ENCODE results near the gene TRPT1. TPM values are rescaled to one million over a fixed set of nuclear protein-coding genes. Genes with fewer than 3 reads are reported as not detected.

The TRPT1 gene
- total and polyA plus RNA-seq, 2 donors from 2014 or later, result 39.2 to 103 TPM

- no peak overlapping the region for H3K9ac ChIP-seq (ENCODE audit: low read length in 3 of 3)
- FAIRE-seq (no peak), DNase-seq (no peak)
- peaks cover 0 to 6% (median 1%) of the 10 kb centered on the region in 3 donors for H3K36me3 ChIP-seq (ENCODE audit: control insufficient read depth in 2 of 3, insufficient read depth in 3 of 3, low read length in 3 of 3)
- H3K4me3 ChIP-seq (ENCODE audit: low read length in 3 of 3), result no peak overlapping the region
- intact Hi-C loops (cut with DNase I), result no loop called here
- H3K4me1 ChIP-seq (ENCODE audit: control insufficient read depth in 2 of 3, insufficient read depth in 2 of 3, low read depth in 1 of 3, low read length in 3 of 3), result peaks cover 0 to 22% (median 5%) of the 10 kb centered on the region in 3 donors
- no peak for TF ChIP-seq CTCF (IDR thresholded peaks at IDR 0.05; ENCODE audit: borderline replicate concordance, extremely low read depth, insufficient read depth)
- no peaks in the 10 kb centered on the region for H3K27me3 ChIP-seq (ENCODE audit: control insufficient read depth, insufficient read depth, low read length)
- H3K27ac ChIP-seq (ENCODE audit: low read depth in 2 of 2, low read length in 2 of 2), result no peak overlapping the region
- H3K9me3 ChIP-seq (ENCODE audit: control insufficient read depth in 2 of 3, insufficient read depth in 1 of 3, low read length in 3 of 3), result no peaks in the 10 kb centered on the region
Measured at GRCh38 chr11:64253481-64253880, 27.5 kb upstream of the TRPT1 start.

GRCh38 chr11:64253043-64253442, 27.1 kb upstream of the TRPT1 start:
- no peaks in the 10 kb centered on the region for H3K9me3 ChIP-seq (ENCODE audit: control insufficient read depth in 2 of 3, insufficient read depth in 1 of 3, low read length in 3 of 3)
- no peak overlapping the region for H3K4me3 ChIP-seq (ENCODE audit: low read length in 3 of 3)
- DNase-seq, result no peak
- intact Hi-C loops (cut with DNase I), result no loop called here
- no peak for FAIRE-seq
- H3K9ac ChIP-seq (ENCODE audit: low read length in 3 of 3), result no peak overlapping the region
- H3K27ac ChIP-seq (ENCODE audit: low read depth in 2 of 2, low read length in 2 of 2), result no peak overlapping the region
- H3K27me3 ChIP-seq (ENCODE audit: control insufficient read depth, insufficient read depth, low read length), result no peaks in the 10 kb centered on the region
- peaks cover 0 to 22% (median 5%) of the 10 kb centered on the region in 3 donors for H3K4me1 ChIP-seq (ENCODE audit: control insufficient read depth in 2 of 3, insufficient read depth in 2 of 3, low read depth in 1 of 3, low read length in 3 of 3)
- H3K36me3 ChIP-seq (ENCODE audit: control insufficient read depth in 2 of 3, insufficient read depth in 3 of 3, low read length in 3 of 3), result peaks cover 0 to 6% (median 0%) of the 10 kb centered on the region in 3 donors
- TF ChIP-seq CTCF (IDR thresholded peaks at IDR 0.05; ENCODE audit: borderline replicate concordance, extremely low read depth, insufficient read depth), result no peak

GRCh38 chr11:64252003-64252872, 26.3 kb upstream of the TRPT1 start:
- DNase-seq, result peak in 1 of 5 donors; percentile 77

More at GRCh38 chr11:64252003-64252872, 26.3 kb upstream of the TRPT1 start:
- H3K27me3 ChIP-seq (ENCODE audit: control insufficient read depth, insufficient read depth, low read length), result no peaks in the 10 kb centered on the region
- H3K9ac ChIP-seq (ENCODE audit: low read length in 3 of 3), result peak overlapping the region in 2 of 3 donors; percentile 78 to 80
- TF ChIP-seq CTCF (IDR thresholded peaks at IDR 0.05; ENCODE audit: borderline replicate concordance, extremely low read depth, insufficient read depth), result peak; percentile 8
- no peak for FAIRE-seq
- H3K4me1 ChIP-seq (ENCODE audit: control insufficient read depth in 2 of 3, insufficient read depth in 2 of 3, low read depth in 1 of 3, low read length in 3 of 3), result peaks cover 0 to 26% (median 5%) of the 10 kb centered on the region in 3 donors
- H3K27ac ChIP-seq (ENCODE audit: low read depth in 2 of 2, low read length in 2 of 2), result peak overlapping the region; percentile 7 to 32
- intact Hi-C loops (cut with DNase I), result no loop called here
- peaks cover 0 to 6% (median 0%) of the 10 kb centered on the region in 3 donors for H3K36me3 ChIP-seq (ENCODE audit: control insufficient read depth in 2 of 3, insufficient read depth in 3 of 3, low read length in 3 of 3)
- H3K9me3 ChIP-seq (ENCODE audit: control insufficient read depth in 2 of 3, insufficient read depth in 1 of 3, low read length in 3 of 3), result no peaks in the 10 kb centered on the region
- peak overlapping the region; percentile 57 to 74 (median 71) for H3K4me3 ChIP-seq (ENCODE audit: low read length in 3 of 3)
